Anterior cingulate cortex (tissue), 58 donors: ENCODE measurements around the gene TACC3.

Experiments
- DNase-seq, 58 donors: peaks; one replicate each; lab custom pipeline; 2025; lab: John Stamatoyannopoulos, UW

TACC3 gene

GRCh38 chr4:1721666-1722550 lies 587 bp downstream of the TACC3 start:
- DNase-seq: no peak

DNA sequence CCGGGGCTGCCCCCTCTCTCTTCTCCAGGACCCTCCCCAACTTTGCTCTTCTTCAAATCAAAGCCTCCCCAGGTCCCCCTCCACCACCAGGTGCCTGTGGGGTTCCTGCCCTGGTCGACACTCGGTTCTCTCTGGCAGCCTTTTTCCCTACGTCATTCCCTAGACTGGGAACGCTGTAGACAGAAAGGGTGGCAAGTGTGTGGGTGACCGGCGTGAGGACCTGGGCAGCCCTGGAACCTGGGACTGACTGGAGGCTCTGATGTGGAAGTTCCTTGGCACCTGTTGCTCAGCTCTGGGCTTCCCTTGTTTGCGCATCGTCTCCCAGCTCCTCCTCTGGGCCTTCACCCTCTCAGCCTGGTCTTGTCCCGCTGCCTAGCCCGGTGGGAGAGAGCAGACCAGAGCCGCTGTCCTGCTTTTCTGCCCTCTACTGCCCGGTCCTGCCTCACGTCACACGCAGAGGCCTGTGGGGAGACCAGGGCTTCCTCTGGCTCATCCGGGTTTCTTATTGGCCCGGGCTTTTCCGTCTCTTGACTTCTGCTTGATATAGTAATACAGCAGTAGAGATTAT lies 1.3 kb downstream of the TACC3 start:
- DNase-seq: no peak

DNA sequence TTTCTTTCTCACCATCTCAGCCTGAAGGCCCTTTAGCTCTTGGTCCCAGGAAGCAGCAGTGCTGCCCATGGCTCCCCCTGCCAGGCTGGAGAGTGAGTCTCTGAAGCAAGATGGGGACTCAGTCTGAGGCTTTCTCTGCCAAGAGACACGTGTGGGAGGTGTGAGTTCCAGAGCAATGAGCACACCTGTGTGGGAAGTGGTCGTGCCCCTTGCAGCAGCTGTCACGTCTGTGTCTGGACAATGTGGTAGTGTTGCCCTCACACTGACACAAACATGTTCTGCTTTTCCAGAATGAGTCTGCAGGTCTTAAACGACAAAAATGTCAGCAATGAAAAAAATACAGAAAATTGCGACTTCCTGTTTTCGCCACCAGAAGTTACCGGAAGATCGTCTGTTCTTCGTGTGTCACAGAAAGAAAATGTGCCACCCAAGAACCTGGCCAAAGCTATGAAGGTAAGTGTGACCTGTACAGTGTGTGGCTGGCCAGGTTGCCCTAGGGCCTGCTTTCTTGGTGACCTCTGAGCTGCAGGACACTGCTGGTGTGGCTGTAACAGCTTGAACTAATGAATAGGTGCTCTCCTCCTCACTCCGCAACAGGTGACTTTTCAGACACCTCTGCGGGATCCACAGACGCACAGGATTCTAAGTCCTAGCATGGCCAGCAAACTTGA lies 1.9 kb downstream of the TACC3 start:
- no peak for DNase-seq

DNA sequence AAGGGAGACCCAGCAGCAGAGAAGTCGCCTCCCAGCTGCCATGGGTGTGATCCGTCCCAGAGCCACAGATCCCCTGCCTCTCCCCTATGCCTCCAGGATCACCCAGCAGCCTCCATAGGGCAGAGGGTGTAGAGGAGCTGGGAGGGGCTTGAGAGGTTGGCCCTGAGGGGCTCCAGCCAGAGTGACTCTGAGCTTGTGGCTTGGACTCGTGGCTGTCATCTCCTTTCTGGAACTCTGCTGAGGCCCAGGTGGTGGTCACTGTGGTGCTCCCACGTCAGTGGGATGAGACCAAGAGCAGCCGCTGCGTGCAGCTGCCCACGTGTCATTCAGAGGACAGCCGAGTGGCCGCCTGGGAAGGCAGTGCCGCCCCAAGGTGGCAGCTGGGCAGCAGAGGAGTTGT lies 4.2 kb downstream of the TACC3 start:
- no peak for DNase-seq

DNA sequence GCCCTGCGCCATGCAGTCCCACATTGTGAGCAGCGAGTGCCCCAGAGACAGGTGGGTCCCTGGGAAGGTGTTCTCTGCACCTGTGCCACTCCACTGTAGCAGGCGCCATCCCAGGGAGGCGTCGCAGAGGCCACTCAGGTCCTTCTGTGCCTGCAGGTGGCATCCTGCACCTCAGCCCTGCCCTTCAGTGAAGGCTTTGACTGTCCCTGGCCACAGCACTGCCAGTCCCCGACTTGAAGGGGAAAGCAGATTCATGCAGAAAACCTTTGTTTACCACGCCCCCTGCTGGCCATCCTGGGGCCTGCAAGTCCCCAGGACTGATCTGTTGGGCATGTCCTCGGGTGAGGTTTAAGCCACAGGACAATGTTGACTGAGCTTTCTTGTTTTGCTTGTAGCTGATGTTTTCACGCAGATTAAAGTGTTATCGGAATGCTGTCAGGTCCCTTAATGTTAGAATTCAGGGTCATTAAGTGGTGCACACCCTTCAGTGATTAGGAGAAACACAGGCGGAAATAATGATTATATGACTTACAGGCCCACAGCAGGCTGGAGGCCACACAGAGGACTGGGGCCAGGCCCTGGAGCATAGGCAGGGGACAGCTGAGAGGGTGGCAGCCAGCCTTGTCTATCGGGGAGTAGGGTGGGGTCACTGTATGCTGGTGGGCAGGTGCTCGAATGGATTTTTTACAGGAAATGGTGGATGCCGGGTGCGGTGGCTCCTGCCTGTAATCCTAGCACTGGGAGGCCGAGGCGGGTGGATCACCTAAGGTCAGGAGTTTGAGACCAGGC lies 5.0 kb downstream of the TACC3 start:
- peak in 56 of 58 donors; percentile 21 to 97 (median 75) for DNase-seq

- DNase-seq: peak in 2 of 58 donors; percentile 7 to 28
Measured at GRCh38 chr4:1727117-1728031, 6.1 kb downstream of the TACC3 start.

DNA sequence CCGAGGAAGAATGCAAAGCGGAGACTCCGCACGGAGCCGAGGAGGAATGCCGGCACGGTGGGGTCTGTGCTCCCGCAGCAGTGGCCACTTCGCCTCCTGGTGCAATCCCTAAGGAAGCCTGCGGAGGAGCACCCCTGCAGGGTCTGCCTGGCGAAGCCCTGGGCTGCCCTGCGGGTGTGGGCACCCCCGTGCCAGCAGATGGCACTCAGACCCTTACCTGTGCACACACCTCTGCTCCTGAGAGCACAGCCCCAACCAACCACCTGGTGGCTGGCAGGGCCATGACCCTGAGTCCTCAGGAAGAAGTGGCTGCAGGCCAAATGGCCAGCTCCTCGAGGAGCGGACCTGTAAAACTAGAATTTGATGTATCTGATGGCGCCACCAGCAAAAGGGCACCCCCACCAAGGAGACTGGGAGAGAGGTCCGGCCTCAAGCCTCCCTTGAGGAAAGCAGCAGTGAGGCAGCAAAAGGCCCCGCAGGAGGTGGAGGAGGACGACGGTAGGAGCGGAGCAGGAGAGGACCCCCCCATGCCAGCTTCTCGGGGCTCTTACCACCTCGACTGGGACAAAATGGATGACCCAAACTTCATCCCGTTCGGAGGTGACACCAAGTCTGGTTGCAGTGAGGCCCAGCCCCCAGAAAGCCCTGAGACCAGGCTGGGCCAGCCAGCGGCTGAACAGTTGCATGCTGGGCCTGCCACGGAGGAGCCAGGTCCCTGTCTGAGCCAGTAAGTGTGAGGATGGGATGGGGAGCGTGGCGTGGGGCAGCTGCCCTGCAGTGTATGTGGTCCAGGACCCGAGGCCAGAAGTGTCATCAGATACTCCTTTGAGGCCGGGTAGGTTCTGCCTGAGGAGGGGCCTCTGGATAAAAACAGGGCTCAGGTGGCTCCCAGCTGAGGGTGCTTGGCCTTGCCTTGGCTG lies 7.0 kb downstream of the TACC3 start:
- DNase-seq: no peak

DNA sequence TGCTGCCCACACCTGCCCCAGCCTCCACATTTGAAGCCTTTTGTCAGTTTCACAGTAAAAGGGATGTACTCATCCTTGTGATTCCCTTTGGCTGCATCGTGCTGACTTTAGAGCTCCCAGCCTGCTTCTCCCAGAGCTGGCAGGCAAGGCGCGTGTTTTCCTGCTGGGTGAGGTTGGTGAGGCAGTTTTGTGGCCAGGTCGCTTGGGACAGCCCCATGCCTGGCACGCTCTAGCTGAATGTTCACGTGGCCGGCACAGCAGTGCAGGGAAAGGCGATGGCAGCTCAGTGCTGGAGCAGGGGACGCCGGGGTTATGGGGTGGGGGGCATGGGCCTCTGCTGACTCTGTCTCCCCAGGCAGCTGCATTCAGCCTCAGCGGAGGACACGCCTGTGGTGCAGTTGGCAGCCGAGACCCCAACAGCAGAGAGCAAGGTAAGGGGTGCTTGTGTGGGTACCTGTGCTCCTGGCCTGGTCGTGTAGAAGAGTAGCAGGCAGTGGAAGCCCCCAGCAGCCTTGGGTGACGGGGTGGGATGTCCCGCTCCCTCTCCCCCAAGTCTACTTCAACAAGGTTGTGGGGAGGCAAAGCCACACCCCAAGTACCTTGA lies 9.3 kb downstream of the TACC3 start:
- no peak for DNase-seq

DNA sequence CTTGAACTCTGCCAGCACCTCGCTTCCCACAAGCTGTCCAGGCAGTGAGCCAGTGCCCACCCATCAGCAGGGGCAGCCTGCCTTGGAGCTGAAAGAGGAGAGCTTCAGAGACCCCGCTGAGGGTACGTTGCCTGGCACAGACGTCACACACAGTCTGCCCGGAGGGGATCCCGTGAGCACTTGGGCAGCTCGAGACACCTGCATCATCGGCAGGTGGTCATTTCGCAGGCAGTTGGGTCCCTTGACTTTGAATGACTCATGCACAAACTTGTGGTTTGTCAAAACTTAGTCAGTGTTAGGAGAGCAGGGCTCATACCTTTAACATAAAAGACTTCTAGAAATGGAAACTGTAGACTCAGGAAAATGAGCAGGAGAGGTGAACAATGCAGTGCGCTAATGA lies 9.9 kb downstream of the TACC3 start:
- no peak for DNase-seq

DNA sequence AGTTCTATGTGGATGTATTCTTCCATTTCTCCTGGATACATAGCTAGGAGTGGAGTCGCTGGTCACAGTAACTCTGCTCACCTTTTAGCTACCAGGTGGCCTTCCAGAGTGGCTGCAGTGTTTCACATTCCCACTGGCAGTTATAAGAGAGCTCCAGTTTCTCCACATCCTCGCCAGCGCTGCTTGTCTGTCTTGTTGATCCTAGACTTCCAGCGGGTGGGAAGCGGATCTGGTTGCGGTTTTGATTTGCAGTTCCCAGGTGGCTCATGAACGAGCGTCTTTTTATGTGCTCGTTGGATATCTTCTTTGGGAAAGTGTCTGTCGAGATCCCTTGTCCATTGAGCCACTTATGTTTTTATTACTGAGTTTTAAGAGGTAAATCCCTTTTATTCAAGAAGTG lies 11.6 kb downstream of the TACC3 start:
- DNase-seq: no peak

GRCh38 chr4:1735215-1735614 lies 13.9 kb downstream of the TACC3 start:
- DNase-seq: no peak

DNA sequence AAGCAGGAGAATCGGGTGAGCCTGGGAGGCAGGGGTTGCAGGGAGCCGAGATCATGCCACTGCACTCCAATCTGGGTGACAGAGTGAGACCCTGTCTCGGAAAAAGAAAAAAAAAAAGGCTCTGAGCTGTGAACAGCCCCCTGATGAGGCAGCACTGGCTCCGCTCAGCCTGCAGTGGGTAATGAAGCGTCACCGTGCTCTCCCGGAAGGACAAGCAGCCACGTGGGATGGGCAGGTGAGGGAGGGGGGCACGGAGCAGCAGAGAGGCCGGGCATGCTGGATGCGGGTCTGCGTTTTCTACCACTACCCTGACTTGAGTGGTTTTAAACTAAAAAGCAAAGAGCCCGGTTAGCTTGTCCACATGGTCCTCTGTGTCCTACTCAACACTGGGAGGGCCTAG lies 15.5 kb downstream of the TACC3 start:
- no peak for DNase-seq

GRCh38 chr4:1737666-1738065 lies 16.3 kb downstream of the TACC3 start:
- no peak for DNase-seq

- no peak for DNase-seq
Measured at GRCh38 chr4:1738410-1738809, 17.1 kb downstream of the TACC3 start.

- no peak for DNase-seq
Measured at GRCh38 chr4:1739358-1739757, 18.0 kb downstream of the TACC3 start.

- DNase-seq: no peak
Measured at GRCh38 chr4:1740021-1740545, 18.8 kb downstream of the TACC3 start.

DNA sequence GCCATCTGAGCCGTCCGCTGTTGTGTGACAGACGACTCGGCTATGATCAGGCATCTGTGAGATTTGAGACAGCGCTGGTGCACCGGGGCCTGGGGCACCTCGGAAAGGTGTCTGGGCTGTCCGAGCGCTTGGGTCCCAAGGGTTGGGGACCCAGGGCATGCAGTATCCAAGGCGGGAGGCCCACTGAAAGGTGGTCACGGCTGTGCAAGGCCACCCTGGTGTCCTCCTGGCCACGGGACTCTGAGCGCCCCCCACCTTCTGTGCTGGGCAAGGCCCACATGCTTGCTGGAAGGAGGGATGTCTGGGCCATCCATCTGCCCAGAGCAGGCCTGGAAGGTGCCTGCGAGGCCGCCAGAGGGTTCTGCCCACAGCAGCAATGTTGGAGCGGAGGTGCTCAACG lies 19.9 kb downstream of the TACC3 start:
- DNase-seq: no peak

DNA sequence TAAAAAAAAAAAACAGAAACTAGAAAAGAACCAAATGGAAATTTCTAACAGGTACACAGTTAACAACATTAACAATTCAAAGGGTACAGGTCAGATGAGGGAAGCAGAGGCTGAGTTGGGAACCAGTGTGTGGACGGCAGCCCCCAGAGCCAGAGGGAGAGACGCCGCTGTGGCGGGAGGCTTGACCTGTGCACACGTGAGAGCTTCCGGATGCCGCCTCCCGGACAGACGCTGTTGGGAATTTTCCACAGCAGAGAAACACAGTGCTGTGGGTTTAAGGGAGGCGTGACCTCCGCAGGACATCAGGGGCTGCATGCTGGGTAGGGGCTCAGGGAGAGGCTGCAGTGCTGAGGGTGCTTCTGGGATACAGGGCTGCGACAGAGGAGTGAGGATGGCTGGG lies 22.2 kb downstream of the TACC3 start:
- DNase-seq: no peak
